C1 segment of cervical spinal cord (tissue), 14 donors: ENCODE results near the gene AHCYL2.
"Not testable (repeated sequence)": the region's sequence is repeated elsewhere in the genome, so short reads cannot be mapped to it uniquely, and the experiment has no call there.

Experiments used
- DNase-seq, 14 donors: peaks; one replicate each; lab custom pipeline; 2025; lab: John Stamatoyannopoulos, UW

Gene AHCYL2

GRCh38 chr7:129209067-129209926 is 15.5 kb upstream of the AHCYL2 start:
- no peak for DNase-seq

GRCh38 chr7:129210256-129210988 is 14.4 kb upstream of the AHCYL2 start:
- DNase-seq, result peak in 12 of 14 donors; percentile 7 to 80 (median 47)

- no peak for DNase-seq
Observed at GRCh38 chr7:129210989-129211312, 13.9 kb upstream of the AHCYL2 start.

GRCh38 chr7:129212126-129212525 is 12.7 kb upstream of the AHCYL2 start:
- no peak for DNase-seq

- DNase-seq, result no peak
Observed at GRCh38 chr7:129212596-129212995, 12.2 kb upstream of the AHCYL2 start.

- peak in 4 of 14 donors; percentile 12 to 17 (median 16) for DNase-seq
Observed at GRCh38 chr7:129213828-129214227, 11.0 kb upstream of the AHCYL2 start.

- not testable (repeated sequence) for DNase-seq
Observed at GRCh38 chr7:129215691-129216090, 9.1 kb upstream of the AHCYL2 start.

GRCh38 chr7:129216101-129216715 is 8.6 kb upstream of the AHCYL2 start:
- not testable (repeated sequence) for DNase-seq

- DNase-seq, result not testable (repeated sequence)
Observed at GRCh38 chr7:129216821-129217416, 7.9 kb upstream of the AHCYL2 start.

- DNase-seq, result peak in 12 of 14 donors; percentile 29 to 81 (median 64)
Observed at GRCh38 chr7:129218514-129219062, 6.2 kb upstream of the AHCYL2 start.

- not testable (repeated sequence) for DNase-seq
Observed at GRCh38 chr7:129219166-129219565, 5.7 kb upstream of the AHCYL2 start.

GRCh38 chr7:129222064-129222463 is 2.8 kb upstream of the AHCYL2 start:
- DNase-seq, result no peak

- peak in 7 of 14 donors; percentile 46 to 75 (median 61) for DNase-seq
Observed at GRCh38 chr7:129225206-129225930, 538 bp downstream of the AHCYL2 start.

GRCh38 chr7:129225931-129226572 is 1.2 kb downstream of the AHCYL2 start:
- peak in 1 of 14 donors; percentile 36 for DNase-seq

GRCh38 chr7:129227646-129228578 is 3.1 kb downstream of the AHCYL2 start:
- no peak for DNase-seq

- DNase-seq, result no peak
Observed at GRCh38 chr7:129228633-129229032, 3.8 kb downstream of the AHCYL2 start.

GRCh38 chr7:129231666-129232065 is 6.8 kb downstream of the AHCYL2 start:
- DNase-seq, result no peak

- DNase-seq, result no peak
Observed at GRCh38 chr7:129238546-129238945, 13.7 kb downstream of the AHCYL2 start.

- no peak for DNase-seq
Observed at GRCh38 chr7:129240119-129240820, 15.4 kb downstream of the AHCYL2 start.
